ENCODE measurements around the gene DNAH6.

DNA sequence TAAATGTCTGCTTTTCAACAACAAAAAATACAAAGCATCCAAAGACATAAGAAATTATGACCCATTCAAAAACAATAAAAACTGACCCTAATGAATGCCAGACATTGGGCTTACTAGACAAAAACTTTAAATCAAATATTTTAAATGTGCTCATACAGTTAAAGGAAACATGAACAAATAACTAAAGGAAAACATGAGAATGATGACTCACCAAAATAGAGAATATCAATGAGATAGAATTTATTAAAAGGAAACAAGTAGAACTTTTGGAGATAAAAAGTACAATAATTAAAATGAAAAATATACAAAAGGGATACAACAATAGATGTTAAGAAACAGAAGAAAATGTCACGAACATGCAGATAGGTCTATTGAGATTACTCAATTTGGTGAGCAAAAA, 254.0 kb downstream of the DNAH6 start:
- TF ChIP-seq FOXM1 (IDR thresholded peaks at IDR 0.05; ENCODE audit: borderline replicate concordance): no peak
- TF ChIP-seq SP1 (IDR thresholded peaks at IDR 0.05): no peak
- TF ChIP-seq CTBP1 (IDR thresholded peaks at IDR 0.05; ENCODE audit: borderline replicate concordance): no peak
- no peak for TF ChIP-seq L3MBTL2 (conservative IDR thresholded peaks at IDR 0.05)

Measured in HEK293T (cell line).